H1 (cell line): ENCODE results near the gene OBSCN. TPM values are rescaled to one million over a fixed set of nuclear protein-coding genes. Genes with fewer than 3 reads are reported as not detected.

ENCODE experiments used
- CHD1 ChIP-seq: IDR thresholded peaks from 2 replicates; pipeline ENCODE4 v1.6.1; 2012; ENCODE audit warnings: low read depth, low read length, improper control_type of control experiment
- EZH2 ChIP-seq: fragments of 200-600 bp; sonication (generic); IDR thresholded peaks from 2 replicates; pipeline ENCODE4 v1.7.1; 2012; ENCODE audit warnings: low read depth, mild to moderate bottlenecking, moderate library complexity, low read length, inconsistent platforms; ENCODE audit not compliant: severe bottlenecking
- KDM4A ChIP-seq: IDR thresholded peaks from one replicate; pipeline ENCODE4 v1.7.1; 2012; ENCODE audit warnings: low read depth, mild to moderate bottlenecking, moderate library complexity, low read length, inconsistent platforms; ENCODE audit not compliant: severe bottlenecking
- SP1 ChIP-seq: IDR thresholded peaks from 2 replicates; pipeline ENCODE4 v1.6.1; 2011; ENCODE audit warnings: low read depth, low read length
- SP2 ChIP-seq: IDR thresholded peaks from 2 replicates; pipeline ENCODE4 v1.6.1; 2012; ENCODE audit warnings: mild to moderate bottlenecking, low read length, inconsistent platforms
- TAF7 ChIP-seq: optimal IDR thresholded peaks from 2 replicates; pipeline ENCODE3; 2011; ENCODE audit warnings: low read depth, mild to moderate bottlenecking, inconsistent platforms, low read length, moderate library complexity, borderline replicate concordance
- polyA plus RNA-seq, 7 experiments: library from polyadenylated mRNA; depleted of rRNA in 3 of 7; stranded (reverse) in 5 of 7; unstranded in 2 of 7; fragments of >200 nt in 5 of 7; fragments of 200-250 nt in 2 of 7; gene quantifications; 1 replicate in 5 of 7; 2 replicates in 1 of 7; 4 replicates in 1 of 7; pipeline versions ENCODE4 v1.2.1 to v1.2.3, GENCODE V29; 2011 to 2013; ENCODE audit warnings: missing spikeins in 2 of 7, mixed read lengths in 2 of 7
- total RNA-seq: library from RNA; stranded (reverse); fragmentation: NEBNext Ultra II Directional; extraction: Animal tissue kit (Norgen Biotek cat#: 25700); gene quantifications from 2 replicates; pipeline ENCODE4 v1.2.1, GENCODE V29; 2021
- TF ChIP-seq, protein P1 (sequence below): fragments of 300-600 bp; sonication (generic); IDR thresholded peaks from 2 replicates; pipeline ENCODE4 v1.7.1; 2012; ENCODE audit warnings: low read length, moderate library complexity, mild to moderate bottlenecking, inconsistent platforms; ENCODE audit not compliant: insufficient replicate concordance

The OBSCN gene
- total and polyA plus RNA-seq, 2 of the 8 experiments (the other 6 are each of a cell fraction or from before 2014, with no cell fraction given): 7.5 to 28.4 TPM

DNA sequence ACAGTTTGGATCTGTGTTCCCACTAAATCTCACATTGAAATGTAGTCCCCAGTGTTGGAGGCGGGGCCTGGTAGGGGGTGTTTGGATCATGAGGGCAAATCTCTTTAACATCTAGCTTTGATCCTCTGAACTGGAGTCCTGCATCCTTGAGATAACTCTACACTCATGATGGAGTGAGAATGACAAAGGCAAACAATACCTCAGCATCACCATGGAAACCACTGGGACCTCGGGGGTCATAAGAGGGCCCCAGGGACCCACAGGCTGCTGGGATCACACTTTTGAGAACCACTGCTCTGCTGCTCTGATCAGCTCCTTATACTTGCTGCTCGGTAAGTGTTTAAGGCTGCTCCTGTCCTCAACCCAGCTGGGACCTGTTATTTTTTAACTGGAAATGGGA, 13.4 kb upstream of the OBSCN start (continued):
- TF ChIP-seq, protein P1, sequence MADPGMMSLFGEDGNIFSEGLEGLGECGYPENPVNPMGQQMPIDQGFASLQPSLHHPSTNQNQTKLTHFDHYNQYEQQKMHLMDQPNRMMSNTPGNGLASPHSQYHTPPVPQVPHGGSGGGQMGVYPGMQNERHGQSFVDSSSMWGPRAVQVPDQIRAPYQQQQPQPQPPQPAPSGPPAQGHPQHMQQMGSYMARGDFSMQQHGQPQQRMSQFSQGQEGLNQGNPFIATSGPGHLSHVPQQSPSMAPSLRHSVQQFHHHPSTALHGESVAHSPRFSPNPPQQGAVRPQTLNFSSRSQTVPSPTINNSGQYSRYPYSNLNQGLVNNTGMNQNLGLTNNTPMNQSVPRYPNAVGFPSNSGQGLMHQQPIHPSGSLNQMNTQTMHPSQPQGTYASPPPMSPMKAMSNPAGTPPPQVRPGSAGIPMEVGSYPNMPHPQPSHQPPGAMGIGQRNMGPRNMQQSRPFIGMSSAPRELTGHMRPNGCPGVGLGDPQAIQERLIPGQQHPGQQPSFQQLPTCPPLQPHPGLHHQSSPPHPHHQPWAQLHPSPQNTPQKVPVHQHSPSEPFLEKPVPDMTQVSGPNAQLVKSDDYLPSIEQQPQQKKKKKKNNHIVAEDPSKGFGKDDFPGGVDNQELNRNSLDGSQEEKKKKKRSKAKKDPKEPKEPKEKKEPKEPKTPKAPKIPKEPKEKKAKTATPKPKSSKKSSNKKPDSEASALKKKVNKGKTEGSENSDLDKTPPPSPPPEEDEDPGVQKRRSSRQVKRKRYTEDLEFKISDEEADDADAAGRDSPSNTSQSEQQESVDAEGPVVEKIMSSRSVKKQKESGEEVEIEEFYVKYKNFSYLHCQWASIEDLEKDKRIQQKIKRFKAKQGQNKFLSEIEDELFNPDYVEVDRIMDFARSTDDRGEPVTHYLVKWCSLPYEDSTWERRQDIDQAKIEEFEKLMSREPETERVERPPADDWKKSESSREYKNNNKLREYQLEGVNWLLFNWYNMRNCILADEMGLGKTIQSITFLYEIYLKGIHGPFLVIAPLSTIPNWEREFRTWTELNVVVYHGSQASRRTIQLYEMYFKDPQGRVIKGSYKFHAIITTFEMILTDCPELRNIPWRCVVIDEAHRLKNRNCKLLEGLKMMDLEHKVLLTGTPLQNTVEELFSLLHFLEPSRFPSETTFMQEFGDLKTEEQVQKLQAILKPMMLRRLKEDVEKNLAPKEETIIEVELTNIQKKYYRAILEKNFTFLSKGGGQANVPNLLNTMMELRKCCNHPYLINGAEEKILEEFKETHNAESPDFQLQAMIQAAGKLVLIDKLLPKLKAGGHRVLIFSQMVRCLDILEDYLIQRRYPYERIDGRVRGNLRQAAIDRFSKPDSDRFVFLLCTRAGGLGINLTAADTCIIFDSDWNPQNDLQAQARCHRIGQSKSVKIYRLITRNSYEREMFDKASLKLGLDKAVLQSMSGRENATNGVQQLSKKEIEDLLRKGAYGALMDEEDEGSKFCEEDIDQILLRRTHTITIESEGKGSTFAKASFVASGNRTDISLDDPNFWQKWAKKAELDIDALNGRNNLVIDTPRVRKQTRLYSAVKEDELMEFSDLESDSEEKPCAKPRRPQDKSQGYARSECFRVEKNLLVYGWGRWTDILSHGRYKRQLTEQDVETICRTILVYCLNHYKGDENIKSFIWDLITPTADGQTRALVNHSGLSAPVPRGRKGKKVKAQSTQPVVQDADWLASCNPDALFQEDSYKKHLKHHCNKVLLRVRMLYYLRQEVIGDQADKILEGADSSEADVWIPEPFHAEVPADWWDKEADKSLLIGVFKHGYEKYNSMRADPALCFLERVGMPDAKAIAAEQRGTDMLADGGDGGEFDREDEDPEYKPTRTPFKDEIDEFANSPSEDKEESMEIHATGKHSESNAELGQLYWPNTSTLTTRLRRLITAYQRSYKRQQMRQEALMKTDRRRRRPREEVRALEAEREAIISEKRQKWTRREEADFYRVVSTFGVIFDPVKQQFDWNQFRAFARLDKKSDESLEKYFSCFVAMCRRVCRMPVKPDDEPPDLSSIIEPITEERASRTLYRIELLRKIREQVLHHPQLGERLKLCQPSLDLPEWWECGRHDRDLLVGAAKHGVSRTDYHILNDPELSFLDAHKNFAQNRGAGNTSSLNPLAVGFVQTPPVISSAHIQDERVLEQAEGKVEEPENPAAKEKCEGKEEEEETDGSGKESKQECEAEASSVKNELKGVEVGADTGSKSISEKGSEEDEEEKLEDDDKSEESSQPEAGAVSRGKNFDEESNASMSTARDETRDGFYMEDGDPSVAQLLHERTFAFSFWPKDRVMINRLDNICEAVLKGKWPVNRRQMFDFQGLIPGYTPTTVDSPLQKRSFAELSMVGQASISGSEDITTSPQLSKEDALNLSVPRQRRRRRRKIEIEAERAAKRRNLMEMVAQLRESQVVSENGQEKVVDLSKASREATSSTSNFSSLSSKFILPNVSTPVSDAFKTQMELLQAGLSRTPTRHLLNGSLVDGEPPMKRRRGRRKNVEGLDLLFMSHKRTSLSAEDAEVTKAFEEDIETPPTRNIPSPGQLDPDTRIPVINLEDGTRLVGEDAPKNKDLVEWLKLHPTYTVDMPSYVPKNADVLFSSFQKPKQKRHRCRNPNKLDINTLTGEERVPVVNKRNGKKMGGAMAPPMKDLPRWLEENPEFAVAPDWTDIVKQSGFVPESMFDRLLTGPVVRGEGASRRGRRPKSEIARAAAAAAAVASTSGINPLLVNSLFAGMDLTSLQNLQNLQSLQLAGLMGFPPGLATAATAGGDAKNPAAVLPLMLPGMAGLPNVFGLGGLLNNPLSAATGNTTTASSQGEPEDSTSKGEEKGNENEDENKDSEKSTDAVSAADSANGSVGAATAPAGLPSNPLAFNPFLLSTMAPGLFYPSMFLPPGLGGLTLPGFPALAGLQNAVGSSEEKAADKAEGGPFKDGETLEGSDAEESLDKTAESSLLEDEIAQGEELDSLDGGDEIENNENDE: no peak
- TF ChIP-seq CHD1 (no peak), SP2 (no peak), TAF7 (no peak), EZH2 (no peak), SP1 (no peak), KDM4A (no peak)
